T-helper 2 cell treated with Interferon-gamma antibody and Interleukin-4, amounts not matched to agents 5 μg/mL and 100 μg/mL, for 36 hours (primary cell): ENCODE results near the gene DNASE2B.

Experiments
- DNase-seq: peaks from one replicate; pipeline ENCODE4 v3.0.0; 2021; ENCODE audit warnings: low spot score
- H3K27ac Mint-ChIP-seq: one replicate; pipeline ENCODE4 v1.8.0; 2021; ENCODE audit warnings: mild to moderate bottlenecking, mixed read lengths
- H3K27me3 Mint-ChIP-seq: one replicate; pipeline ENCODE4 v1.8.0; 2021; ENCODE audit warnings: low read depth, mixed read lengths
- H3K36me3 Mint-ChIP-seq: one replicate; pipeline ENCODE4 v1.8.0; 2021; ENCODE audit warnings: low read depth, mixed read lengths
- H3K4me1 Mint-ChIP-seq: one replicate; pipeline ENCODE4 v1.8.0; 2021; ENCODE audit warnings: low read depth, mixed read lengths
- H3K4me3 Mint-ChIP-seq: one replicate; pipeline ENCODE4 v1.8.0; 2022; ENCODE audit warnings: mild to moderate bottlenecking, moderate library complexity, mixed read lengths
- H3K9me3 Mint-ChIP-seq: one replicate; pipeline ENCODE4 v1.8.0; 2021; ENCODE audit warnings: mixed read lengths

Gene DNASE2B

GRCh38 chr1:84398175-84399155 lies at the start of gene DNASE2B:
Gene DNASE2B, plus strand, starts transcription at chr1:84398484. Its CDS starts 81 bp downstream, at chr1:84398565.
- Mint-ChIP-seq H3K27ac (no peak within 1 kb of the TSS), H3K27me3 (peaks cover 6% of the 10 kb centered on the region), H3K4me1 (no peaks in the 10 kb centered on the region), H3K4me3 (no peak within 1 kb of the TSS), H3K9me3 (no peaks in the 10 kb centered on the region), H3K36me3 (no peaks in the 10 kb centered on the region)
- DNase-seq = no peak

DNA sequence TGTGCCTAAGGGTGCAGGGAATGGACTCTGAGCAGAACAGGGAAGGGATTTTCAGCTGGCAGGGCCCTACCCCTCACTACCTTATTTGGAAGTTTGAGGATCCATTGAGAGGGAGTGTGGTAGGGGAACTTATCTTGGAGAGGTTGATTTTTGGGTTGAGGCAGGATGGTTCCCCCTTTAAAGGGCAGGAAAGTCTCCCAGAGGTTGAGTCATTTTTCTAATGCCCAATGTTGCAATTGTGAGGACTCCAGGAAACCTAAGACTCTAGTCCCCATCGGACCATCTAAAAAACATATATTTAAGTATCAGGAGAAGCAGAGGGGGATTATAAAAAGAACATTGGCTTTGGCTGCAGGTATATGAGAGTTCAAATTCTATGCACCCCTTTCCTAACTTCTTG lies 49.5 kb upstream of the DNASE2B start:
- H3K27me3 Mint-ChIP-seq = peaks cover 2% of the 10 kb centered on the region
- no peak overlapping the region for H3K4me3 Mint-ChIP-seq
- H3K36me3 Mint-ChIP-seq = no peaks in the 10 kb centered on the region
- no peaks in the 10 kb centered on the region for H3K4me1 Mint-ChIP-seq
- DNase-seq = no peak
- H3K9me3 Mint-ChIP-seq = no peaks in the 10 kb centered on the region
- no peak overlapping the region for H3K27ac Mint-ChIP-seq

DNA sequence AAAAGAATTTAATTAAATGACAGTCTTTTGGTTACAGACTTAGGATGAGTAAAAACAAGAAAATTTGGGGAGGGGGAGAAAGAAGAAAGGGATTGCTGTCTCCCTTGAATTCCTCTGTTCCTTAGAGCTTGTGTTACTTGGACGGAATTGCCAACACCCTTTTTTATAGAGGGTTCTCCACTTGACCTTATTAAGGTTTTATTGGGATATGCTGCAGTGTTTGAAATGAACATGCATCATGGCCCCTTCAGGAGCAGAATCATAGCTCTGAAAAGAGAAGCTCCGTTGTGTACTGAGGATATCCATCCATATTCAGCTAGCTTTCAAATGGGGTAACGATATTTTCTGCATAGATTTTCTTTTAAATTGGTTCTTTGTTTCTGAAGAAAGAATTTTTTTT lies 48.2 kb upstream of the DNASE2B start:
- Mint-ChIP-seq H3K36me3 (no peaks in the 10 kb centered on the region), H3K9me3 (no peaks in the 10 kb centered on the region), H3K27ac (no peak overlapping the region), H3K4me3 (no peak overlapping the region), H3K4me1 (no peaks in the 10 kb centered on the region), H3K27me3 (peaks cover 2% of the 10 kb centered on the region)
- no peak for DNase-seq

GRCh38 chr1:84350550-84350949 lies 47.7 kb upstream of the DNASE2B start:
- H3K27me3 Mint-ChIP-seq = peaks cover 2% of the 10 kb centered on the region

GRCh38 chr1:84352298-84353106 lies 45.8 kb upstream of the DNASE2B start:
- Mint-ChIP-seq H3K4me1 (no peaks in the 10 kb centered on the region), H3K4me3 (no peak overlapping the region), H3K9me3 (no peaks in the 10 kb centered on the region), H3K36me3 (no peaks in the 10 kb centered on the region), H3K27ac (no peak overlapping the region), H3K27me3 (peaks cover 2% of the 10 kb centered on the region)
- no peak for DNase-seq

More at GRCh38 chr1:84350550-84350949, 47.7 kb upstream of the DNASE2B start:
- no peak for DNase-seq
- Mint-ChIP-seq H3K9me3 (no peaks in the 10 kb centered on the region), H3K4me1 (no peaks in the 10 kb centered on the region), H3K36me3 (no peaks in the 10 kb centered on the region), H3K4me3 (no peak overlapping the region), H3K27ac (no peak overlapping the region)

- no peak overlapping the region for H3K4me3 Mint-ChIP-seq
- H3K9me3 Mint-ChIP-seq = no peaks in the 10 kb centered on the region
- no peak overlapping the region for H3K27ac Mint-ChIP-seq
- peaks cover 2% of the 10 kb centered on the region for H3K27me3 Mint-ChIP-seq
- DNase-seq = no peak
- no peaks in the 10 kb centered on the region for H3K36me3 Mint-ChIP-seq
- no peaks in the 10 kb centered on the region for H3K4me1 Mint-ChIP-seq
Observed at GRCh38 chr1:84353695-84354094, 44.6 kb upstream of the DNASE2B start.

DNA sequence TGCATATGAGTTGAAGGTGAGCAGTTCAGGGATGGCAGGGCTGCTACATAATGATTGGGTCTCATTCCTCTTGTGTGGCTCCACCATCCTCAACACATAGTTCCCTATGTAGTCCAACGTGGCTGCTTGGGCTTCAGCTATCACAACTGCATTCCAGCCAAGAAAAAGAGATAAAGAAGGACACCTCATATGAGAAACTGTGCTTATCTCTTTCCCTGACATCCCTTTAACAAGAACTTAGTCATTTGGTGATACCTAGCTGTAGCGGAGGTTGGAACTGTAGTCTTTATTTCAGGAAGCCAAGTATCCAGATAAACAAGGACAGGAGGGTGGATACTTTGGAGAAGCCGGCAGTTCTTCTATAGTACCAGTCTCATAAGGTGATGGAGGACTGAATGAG lies 42.7 kb upstream of the DNASE2B start:
- no peaks in the 10 kb centered on the region for H3K9me3 Mint-ChIP-seq
- no peaks in the 10 kb centered on the region for H3K36me3 Mint-ChIP-seq
- H3K4me1 Mint-ChIP-seq = no peaks in the 10 kb centered on the region
- no peak overlapping the region for H3K4me3 Mint-ChIP-seq
- H3K27me3 Mint-ChIP-seq = peaks cover 2% of the 10 kb centered on the region
- DNase-seq = no peak
- no peak overlapping the region for H3K27ac Mint-ChIP-seq

DNA sequence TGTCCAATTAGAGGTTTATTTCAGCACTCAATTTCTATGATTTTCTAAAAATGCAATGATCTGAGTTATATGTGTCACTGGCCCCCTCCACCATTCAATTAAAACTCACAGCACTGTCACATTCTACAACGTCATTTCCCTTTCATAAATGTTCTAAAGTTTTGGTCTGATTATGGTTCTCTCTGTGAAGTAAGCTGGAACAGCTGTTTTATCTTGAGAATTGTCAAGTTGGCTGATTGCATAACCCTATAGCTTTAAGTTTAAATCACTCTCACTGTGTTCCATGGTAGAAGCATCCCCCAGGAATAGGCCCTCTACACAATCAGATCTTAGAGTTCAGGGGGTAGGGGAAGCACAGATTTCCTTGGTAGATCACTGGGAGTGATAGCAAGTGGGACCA lies 41.4 kb upstream of the DNASE2B start:
- no peaks in the 10 kb centered on the region for H3K36me3 Mint-ChIP-seq
- no peaks in the 10 kb centered on the region for H3K4me1 Mint-ChIP-seq
- no peaks in the 10 kb centered on the region for H3K9me3 Mint-ChIP-seq
- DNase-seq = no peak
- no peak overlapping the region for H3K27ac Mint-ChIP-seq
- no peak overlapping the region for H3K4me3 Mint-ChIP-seq
- H3K27me3 Mint-ChIP-seq = no peaks in the 10 kb centered on the region

GRCh38 chr1:84358695-84359094 lies 39.6 kb upstream of the DNASE2B start:
- Mint-ChIP-seq H3K36me3 (no peaks in the 10 kb centered on the region), H3K4me1 (no peaks in the 10 kb centered on the region), H3K4me3 (no peak overlapping the region), H3K27ac (no peak overlapping the region), H3K9me3 (no peaks in the 10 kb centered on the region), H3K27me3 (no peaks in the 10 kb centered on the region)
- DNase-seq = no peak

- no peak for DNase-seq
- no peak overlapping the region for H3K4me3 Mint-ChIP-seq
- no peaks in the 10 kb centered on the region for H3K4me1 Mint-ChIP-seq
- no peak overlapping the region for H3K27ac Mint-ChIP-seq
- no peaks in the 10 kb centered on the region for H3K27me3 Mint-ChIP-seq
- no peaks in the 10 kb centered on the region for H3K9me3 Mint-ChIP-seq
- no peaks in the 10 kb centered on the region for H3K36me3 Mint-ChIP-seq
Observed at GRCh38 chr1:84360316-84360715, 38.0 kb upstream of the DNASE2B start.

- Mint-ChIP-seq H3K27me3 (no peaks in the 10 kb centered on the region), H3K4me1 (no peaks in the 10 kb centered on the region), H3K9me3 (no peaks in the 10 kb centered on the region), H3K4me3 (no peak overlapping the region), H3K27ac (no peak overlapping the region), H3K36me3 (no peaks in the 10 kb centered on the region)
- DNase-seq = no peak
Observed at GRCh38 chr1:84361796-84362195, 36.5 kb upstream of the DNASE2B start.

- Mint-ChIP-seq H3K4me3 (no peak overlapping the region), H3K4me1 (no peaks in the 10 kb centered on the region), H3K27me3 (no peaks in the 10 kb centered on the region), H3K36me3 (no peaks in the 10 kb centered on the region), H3K27ac (no peak overlapping the region), H3K9me3 (no peaks in the 10 kb centered on the region)
- DNase-seq = no peak
Observed at GRCh38 chr1:84363019-84363418, 35.3 kb upstream of the DNASE2B start.

DNA sequence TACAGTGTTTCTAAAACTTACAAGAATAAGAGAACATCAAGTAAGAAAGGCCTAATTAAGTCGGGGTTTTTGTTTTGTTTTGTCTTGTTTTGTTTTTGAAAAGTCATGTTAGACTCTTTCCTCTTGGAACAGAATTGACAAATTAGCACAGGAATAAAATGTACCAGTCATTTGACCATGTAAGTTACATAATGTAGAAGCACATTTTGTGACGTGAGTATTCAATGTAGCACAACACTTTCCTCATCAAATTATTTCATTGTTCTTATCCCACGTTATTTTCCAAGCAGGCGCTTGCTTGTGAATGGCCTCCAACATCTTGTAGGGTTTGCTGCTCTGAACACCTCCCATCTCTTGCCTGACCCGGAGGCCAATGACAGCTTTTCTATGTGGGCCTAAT lies 34.7 kb upstream of the DNASE2B start:
- Mint-ChIP-seq H3K27ac (no peak overlapping the region), H3K27me3 (no peaks in the 10 kb centered on the region), H3K36me3 (no peaks in the 10 kb centered on the region), H3K9me3 (no peaks in the 10 kb centered on the region), H3K4me3 (no peak overlapping the region), H3K4me1 (no peaks in the 10 kb centered on the region)
- DNase-seq = no peak
